HL-60 (cell line): ENCODE measurements around the gene MLLT3.

Experiments
- POLR2AphosphoS5 ChIP-seq: IDR thresholded peaks from 2 replicates; pipeline ENCODE4 v1.6.1; 2012; ENCODE audit warnings: low read depth
- SPI1 ChIP-seq: IDR thresholded peaks from 2 replicates; pipeline ENCODE4 v1.6.1; 2012; ENCODE audit warnings: low read depth, mild to moderate bottlenecking, borderline replicate concordance
- TF ChIP-seq, protein P1 (sequence below): IDR thresholded peaks from one replicate; pipeline ENCODE4 v1.5.1; 2011; ENCODE audit warnings: low read length, control low read depth, inconsistent platforms; ENCODE audit not compliant: insufficient read depth
- TF ChIP-seq, protein P2 (sequence below): IDR thresholded peaks from 2 replicates; pipeline ENCODE4 v1.6.1; 2012; ENCODE audit warnings: low read depth; ENCODE audit not compliant: insufficient replicate concordance

DNA sequence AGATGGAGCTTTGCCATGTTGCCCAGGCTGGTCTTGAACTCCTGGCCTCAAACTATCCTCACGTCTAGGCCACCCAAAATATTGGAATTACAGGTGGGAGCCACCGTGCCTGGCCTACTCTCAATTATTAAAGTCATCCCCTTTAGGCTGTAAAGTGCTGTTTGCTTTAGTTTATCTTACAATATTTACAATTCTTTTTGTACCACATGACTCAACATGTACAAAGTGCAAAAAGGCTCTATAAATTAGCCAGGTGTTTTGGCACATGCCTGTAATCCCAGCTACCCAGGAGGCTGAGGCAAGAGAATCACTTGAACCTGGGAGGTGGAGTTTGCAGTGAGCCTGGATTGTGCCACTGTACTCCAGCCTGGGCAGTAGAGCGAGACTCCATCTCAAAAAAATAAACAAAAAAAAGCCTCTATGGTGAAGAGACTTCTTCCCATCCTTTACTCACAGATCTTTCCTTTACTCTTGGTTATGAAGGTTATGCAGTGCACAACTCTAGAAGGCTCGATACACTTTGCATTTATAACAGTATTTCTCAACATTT, 28.5 kb upstream of the MLLT3 start:
- TF ChIP-seq, protein P1, sequence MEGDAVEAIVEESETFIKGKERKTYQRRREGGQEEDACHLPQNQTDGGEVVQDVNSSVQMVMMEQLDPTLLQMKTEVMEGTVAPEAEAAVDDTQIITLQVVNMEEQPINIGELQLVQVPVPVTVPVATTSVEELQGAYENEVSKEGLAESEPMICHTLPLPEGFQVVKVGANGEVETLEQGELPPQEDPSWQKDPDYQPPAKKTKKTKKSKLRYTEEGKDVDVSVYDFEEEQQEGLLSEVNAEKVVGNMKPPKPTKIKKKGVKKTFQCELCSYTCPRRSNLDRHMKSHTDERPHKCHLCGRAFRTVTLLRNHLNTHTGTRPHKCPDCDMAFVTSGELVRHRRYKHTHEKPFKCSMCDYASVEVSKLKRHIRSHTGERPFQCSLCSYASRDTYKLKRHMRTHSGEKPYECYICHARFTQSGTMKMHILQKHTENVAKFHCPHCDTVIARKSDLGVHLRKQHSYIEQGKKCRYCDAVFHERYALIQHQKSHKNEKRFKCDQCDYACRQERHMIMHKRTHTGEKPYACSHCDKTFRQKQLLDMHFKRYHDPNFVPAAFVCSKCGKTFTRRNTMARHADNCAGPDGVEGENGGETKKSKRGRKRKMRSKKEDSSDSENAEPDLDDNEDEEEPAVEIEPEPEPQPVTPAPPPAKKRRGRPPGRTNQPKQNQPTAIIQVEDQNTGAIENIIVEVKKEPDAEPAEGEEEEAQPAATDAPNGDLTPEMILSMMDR, result no peak
- TF ChIP-seq, protein P2, sequence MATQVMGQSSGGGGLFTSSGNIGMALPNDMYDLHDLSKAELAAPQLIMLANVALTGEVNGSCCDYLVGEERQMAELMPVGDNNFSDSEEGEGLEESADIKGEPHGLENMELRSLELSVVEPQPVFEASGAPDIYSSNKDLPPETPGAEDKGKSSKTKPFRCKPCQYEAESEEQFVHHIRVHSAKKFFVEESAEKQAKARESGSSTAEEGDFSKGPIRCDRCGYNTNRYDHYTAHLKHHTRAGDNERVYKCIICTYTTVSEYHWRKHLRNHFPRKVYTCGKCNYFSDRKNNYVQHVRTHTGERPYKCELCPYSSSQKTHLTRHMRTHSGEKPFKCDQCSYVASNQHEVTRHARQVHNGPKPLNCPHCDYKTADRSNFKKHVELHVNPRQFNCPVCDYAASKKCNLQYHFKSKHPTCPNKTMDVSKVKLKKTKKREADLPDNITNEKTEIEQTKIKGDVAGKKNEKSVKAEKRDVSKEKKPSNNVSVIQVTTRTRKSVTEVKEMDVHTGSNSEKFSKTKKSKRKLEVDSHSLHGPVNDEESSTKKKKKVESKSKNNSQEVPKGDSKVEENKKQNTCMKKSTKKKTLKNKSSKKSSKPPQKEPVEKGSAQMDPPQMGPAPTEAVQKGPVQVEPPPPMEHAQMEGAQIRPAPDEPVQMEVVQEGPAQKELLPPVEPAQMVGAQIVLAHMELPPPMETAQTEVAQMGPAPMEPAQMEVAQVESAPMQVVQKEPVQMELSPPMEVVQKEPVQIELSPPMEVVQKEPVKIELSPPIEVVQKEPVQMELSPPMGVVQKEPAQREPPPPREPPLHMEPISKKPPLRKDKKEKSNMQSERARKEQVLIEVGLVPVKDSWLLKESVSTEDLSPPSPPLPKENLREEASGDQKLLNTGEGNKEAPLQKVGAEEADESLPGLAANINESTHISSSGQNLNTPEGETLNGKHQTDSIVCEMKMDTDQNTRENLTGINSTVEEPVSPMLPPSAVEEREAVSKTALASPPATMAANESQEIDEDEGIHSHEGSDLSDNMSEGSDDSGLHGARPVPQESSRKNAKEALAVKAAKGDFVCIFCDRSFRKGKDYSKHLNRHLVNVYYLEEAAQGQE, result no peak
- TF ChIP-seq POLR2AphosphoS5 (no peak), SPI1 (no peak)
